OCI-LY1 (cell line): ENCODE data around the gene MAN1C1.

Experiments
- H2AFZ ChIP-seq: fragments of 200-600 bp; sonication (generic), shearing (Covaris generic); 2 replicates; pipeline ENCODE4 v1.6.0; 2014; ENCODE audit warnings: antibody characterized with exemption, mild to moderate bottlenecking, low read length
- H3F3A ChIP-seq: fragments of 200-600 bp; sonication (generic), shearing (Covaris generic); 2 replicates; pipeline ENCODE4 v1.6.0; 2014; ENCODE audit warnings: mild to moderate bottlenecking, antibody characterized with exemption, low read length, moderate library complexity; ENCODE audit not compliant: insufficient read depth
- H3K27ac ChIP-seq: fragments of 200-600 bp; sonication (generic); 2 replicates; pipeline ENCODE4 v1.5.1; 2014; ENCODE audit warnings: low read length, mixed run types, mild to moderate bottlenecking, low read depth; ENCODE audit not compliant: poor library complexity, severe bottlenecking
- H3K27me3 ChIP-seq: fragments of 200-600 bp; sonication (generic); 2 replicates; pipeline ENCODE4 v1.6.0; 2014; ENCODE audit warnings: antibody characterized with exemption, mild to moderate bottlenecking, low read length, moderate library complexity; ENCODE audit not compliant: insufficient read depth
- H3K36me3 ChIP-seq: fragments of 200-600 bp; sonication (generic); 2 replicates; pipeline ENCODE4 v1.6.1; 2014; ENCODE audit warnings: mild to moderate bottlenecking, antibody characterized with exemption, low read length, moderate library complexity, mixed read lengths; ENCODE audit not compliant: insufficient read depth
- H3K4me1 ChIP-seq: fragments of 200-600 bp; sonication (generic); 2 replicates; pipeline ENCODE4 v1.5.1; 2014; ENCODE audit warnings: mild to moderate bottlenecking, low read length, moderate library complexity; ENCODE audit not compliant: insufficient read depth, severe bottlenecking
- H3K4me2 ChIP-seq: fragments of 200-600 bp; sonication (generic), shearing (Covaris generic); 2 replicates; pipeline ENCODE4 v1.6.1; 2014; ENCODE audit warnings: low read length
- H3K4me3 ChIP-seq: fragments of 200-600 bp; sonication (generic); 2 replicates; pipeline ENCODE4 v1.5.1; 2014; ENCODE audit warnings: low read length, low read depth, mild to moderate bottlenecking, mixed read lengths; ENCODE audit not compliant: poor library complexity, severe bottlenecking
- H3K79me2 ChIP-seq: fragments of 200-600 bp; shearing (Covaris generic); 2 replicates; pipeline ENCODE4 v1.6.1; 2016; ENCODE audit warnings: mixed run types, low read length, mixed read lengths; ENCODE audit not compliant: insufficient read depth
- H3K9ac ChIP-seq: fragments of 200-600 bp; sonication (generic), shearing (Covaris generic); 2 replicates; pipeline ENCODE4 v1.6.1; 2014; ENCODE audit warnings: mild to moderate bottlenecking, low read length, mixed read lengths
- H3K9me2 ChIP-seq: fragments of 200-600 bp; sonication (generic), shearing (Covaris generic); 2 replicates; pipeline ENCODE4 v1.6.1; 2014; ENCODE audit warnings: low read depth, mild to moderate bottlenecking, low read length, mixed read lengths
- H3K9me3 ChIP-seq: fragments of 200-600 bp; shearing (Covaris generic); 2 replicates; pipeline ENCODE4 v1.6.1; 2014; ENCODE audit warnings: low read length, mixed read lengths
- H4K20me1 ChIP-seq: fragments of 200-600 bp; sonication (generic), shearing (Covaris generic); 2 replicates; pipeline ENCODE4 v1.6.0; 2016; ENCODE audit warnings: mild to moderate bottlenecking, low read length; ENCODE audit not compliant: insufficient read depth
- EZH2 ChIP-seq: fragments of 200-600 bp; sonication (generic), shearing (Covaris generic); IDR thresholded peaks from 2 replicates; pipeline ENCODE4 v1.8.0; 2017; ENCODE audit warnings: borderline replicate concordance, mixed run types, mild to moderate bottlenecking, antibody characterized with exemption, low read length, moderate library complexity, mixed read lengths
- TF ChIP-seq, protein P1 (sequence below): fragments of 200-600 bp; sonication (generic), shearing (Covaris generic); IDR thresholded peaks from 2 replicates; pipeline ENCODE4 v1.5.1; 2017; ENCODE audit warnings: mild to moderate bottlenecking, antibody characterized with exemption, low read length, moderate library complexity, mixed read lengths

The MAN1C1 gene

DNA sequence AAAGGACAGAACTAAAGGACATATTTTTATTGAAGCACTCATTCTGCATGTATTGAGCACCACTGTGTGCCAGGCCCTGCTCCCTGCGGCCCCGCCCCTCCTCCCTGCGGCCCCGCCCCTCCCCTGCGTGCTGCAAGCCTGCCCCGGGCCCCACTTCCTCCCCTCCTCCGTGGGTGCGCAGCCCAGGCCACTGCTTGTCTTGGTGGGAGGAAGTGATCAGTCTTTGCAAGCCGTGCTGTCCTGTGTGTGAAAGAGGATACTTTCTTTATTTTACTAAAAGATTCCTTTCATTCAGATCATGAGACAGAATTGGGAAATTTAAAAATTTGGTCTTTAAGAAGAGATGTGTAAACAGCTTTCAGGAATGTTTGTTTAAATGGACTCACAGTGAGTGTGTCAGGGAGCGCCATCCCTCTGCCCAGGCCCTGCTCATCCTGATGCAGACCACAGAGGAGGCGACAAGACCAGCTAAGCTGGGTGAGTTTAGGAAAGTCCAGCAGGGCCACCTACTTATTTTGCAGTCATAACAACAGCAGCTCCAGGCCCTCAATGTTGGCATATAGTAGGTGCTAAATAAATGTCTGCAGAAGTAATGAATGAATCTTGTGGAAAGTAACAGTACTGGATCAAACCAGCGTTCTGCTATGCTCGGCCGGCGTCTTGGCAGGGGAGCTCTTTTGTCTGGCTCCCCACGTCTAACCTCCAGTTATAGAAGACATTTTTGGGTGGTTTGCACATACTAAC, 95.1 kb downstream of the MAN1C1 start:
- H4K20me1 ChIP-seq, result no peaks in the 10 kb centered on the region
- H3K27me3 ChIP-seq, result peaks cover 6% of the 10 kb centered on the region; the same call in 1 of the 2 replicates
- H3K9me2 ChIP-seq, result no peaks in the 10 kb centered on the region
- no peaks in the 10 kb centered on the region for H3K4me1 ChIP-seq
- H3K4me3 ChIP-seq, result no peak overlapping the region
- no peak overlapping the region for H3K27ac ChIP-seq
- no peaks in the 10 kb centered on the region for H3F3A ChIP-seq
- no peaks in the 10 kb centered on the region for H3K36me3 ChIP-seq
- no peak overlapping the region for H3K9ac ChIP-seq
- TF ChIP-seq EZH2, result no peak
- TF ChIP-seq, protein P1, sequence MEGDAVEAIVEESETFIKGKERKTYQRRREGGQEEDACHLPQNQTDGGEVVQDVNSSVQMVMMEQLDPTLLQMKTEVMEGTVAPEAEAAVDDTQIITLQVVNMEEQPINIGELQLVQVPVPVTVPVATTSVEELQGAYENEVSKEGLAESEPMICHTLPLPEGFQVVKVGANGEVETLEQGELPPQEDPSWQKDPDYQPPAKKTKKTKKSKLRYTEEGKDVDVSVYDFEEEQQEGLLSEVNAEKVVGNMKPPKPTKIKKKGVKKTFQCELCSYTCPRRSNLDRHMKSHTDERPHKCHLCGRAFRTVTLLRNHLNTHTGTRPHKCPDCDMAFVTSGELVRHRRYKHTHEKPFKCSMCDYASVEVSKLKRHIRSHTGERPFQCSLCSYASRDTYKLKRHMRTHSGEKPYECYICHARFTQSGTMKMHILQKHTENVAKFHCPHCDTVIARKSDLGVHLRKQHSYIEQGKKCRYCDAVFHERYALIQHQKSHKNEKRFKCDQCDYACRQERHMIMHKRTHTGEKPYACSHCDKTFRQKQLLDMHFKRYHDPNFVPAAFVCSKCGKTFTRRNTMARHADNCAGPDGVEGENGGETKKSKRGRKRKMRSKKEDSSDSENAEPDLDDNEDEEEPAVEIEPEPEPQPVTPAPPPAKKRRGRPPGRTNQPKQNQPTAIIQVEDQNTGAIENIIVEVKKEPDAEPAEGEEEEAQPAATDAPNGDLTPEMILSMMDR, result no peak
- no peaks in the 10 kb centered on the region for H3K9me3 ChIP-seq
- no peaks in the 10 kb centered on the region for H3K79me2 ChIP-seq
- H3K4me2 ChIP-seq, result no peak overlapping the region
- H2AFZ ChIP-seq, result no peak overlapping the region

DNA sequence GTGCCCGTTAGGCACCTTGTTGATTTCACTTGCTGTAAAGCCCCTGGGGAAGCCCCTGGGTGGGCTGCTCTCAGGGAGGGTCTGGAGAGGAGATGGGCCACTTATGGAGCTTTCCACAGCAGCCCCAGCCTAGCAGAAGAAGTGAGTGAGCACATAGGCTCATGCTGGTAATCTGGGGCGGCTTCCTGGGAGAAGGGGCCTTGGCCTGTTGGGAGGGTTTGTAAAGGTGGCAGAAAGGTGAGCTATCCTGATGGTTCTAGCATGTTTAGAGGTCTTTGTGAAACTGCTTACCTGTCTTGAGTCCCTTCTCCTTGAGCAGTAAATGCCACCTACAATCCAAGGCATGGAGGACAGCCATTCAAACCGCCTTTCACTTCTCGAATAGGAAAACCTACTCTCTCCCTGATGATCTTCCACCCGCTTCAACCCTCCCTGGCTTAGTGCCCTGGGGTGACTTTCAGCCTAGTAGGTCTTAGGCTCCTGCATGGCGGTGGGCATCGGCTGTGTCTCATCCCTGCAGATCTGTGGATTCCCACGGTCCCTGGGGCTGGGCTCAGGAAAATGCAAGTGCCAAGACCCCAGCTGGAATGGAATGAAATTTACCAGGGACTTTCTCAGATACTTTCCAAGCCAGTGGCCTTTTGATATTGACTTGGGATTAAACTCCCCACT, 95.8 kb downstream of the MAN1C1 start:
- Histone ChIP-seq H3K9me3 (no peaks in the 10 kb centered on the region), H3K27ac (no peak overlapping the region), H4K20me1 (no peaks in the 10 kb centered on the region), H3K4me1 (no peaks in the 10 kb centered on the region), H3K27me3 (peaks cover 6% of the 10 kb centered on the region; the same call in 1 of the 2 replicates), H3K36me3 (no peaks in the 10 kb centered on the region), H3F3A (no peaks in the 10 kb centered on the region), H3K4me2 (no peak overlapping the region), H3K9ac (no peak overlapping the region), H3K79me2 (no peaks in the 10 kb centered on the region), H3K4me3 (no peak overlapping the region), H3K9me2 (no peaks in the 10 kb centered on the region), H2AFZ (no peak overlapping the region)
- TF ChIP-seq EZH2, result no peak
- TF ChIP-seq, protein P1, result no peak

DNA sequence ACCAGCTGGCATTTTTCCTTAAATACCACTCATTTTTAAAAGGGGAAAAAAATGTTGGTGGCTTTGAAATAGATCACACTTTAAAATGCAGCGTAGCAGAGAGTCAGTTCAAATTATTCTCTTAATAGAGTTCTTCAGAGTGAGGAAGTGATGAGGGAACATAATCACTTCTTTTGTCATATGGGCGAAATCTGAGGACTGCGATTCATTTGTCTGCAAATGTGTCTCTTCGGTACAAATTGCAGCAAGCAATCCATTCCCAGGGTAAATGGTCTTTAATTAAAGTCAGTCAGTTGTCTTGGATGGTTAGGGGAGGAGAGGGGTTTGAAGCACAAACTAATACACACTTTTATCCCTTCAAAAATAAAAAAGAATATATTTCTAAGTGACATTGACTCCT, 97.4 kb downstream of the MAN1C1 start:
- Histone ChIP-seq H3K27ac (no peak overlapping the region), H3F3A (no peaks in the 10 kb centered on the region), H3K4me1 (no peaks in the 10 kb centered on the region), H3K9ac (no peak overlapping the region), H3K9me3 (no peaks in the 10 kb centered on the region), H3K4me2 (no peak overlapping the region), H2AFZ (no peak overlapping the region), H3K9me2 (no peaks in the 10 kb centered on the region), H3K27me3 (no peaks in the 10 kb centered on the region; the same call in 1 of the 2 replicates), H4K20me1 (no peaks in the 10 kb centered on the region), H3K36me3 (no peaks in the 10 kb centered on the region), H3K79me2 (no peaks in the 10 kb centered on the region), H3K4me3 (no peak overlapping the region)
- TF ChIP-seq, protein P1, result no peak
- TF ChIP-seq EZH2, result no peak
